ENCODE measurements around the gene CYB561D2. TPM values are rescaled to one million over a fixed set of nuclear protein-coding genes. Genes with fewer than 3 reads are reported as not detected.

Gene CYB561D2
- total and polyA plus RNA-seq, 9 of the 15 experiments (the other 6 are each of a cell fraction or from before 2014, with no cell fraction given), result 4.2 to 16.6 (median 9.4) TPM

DNA sequence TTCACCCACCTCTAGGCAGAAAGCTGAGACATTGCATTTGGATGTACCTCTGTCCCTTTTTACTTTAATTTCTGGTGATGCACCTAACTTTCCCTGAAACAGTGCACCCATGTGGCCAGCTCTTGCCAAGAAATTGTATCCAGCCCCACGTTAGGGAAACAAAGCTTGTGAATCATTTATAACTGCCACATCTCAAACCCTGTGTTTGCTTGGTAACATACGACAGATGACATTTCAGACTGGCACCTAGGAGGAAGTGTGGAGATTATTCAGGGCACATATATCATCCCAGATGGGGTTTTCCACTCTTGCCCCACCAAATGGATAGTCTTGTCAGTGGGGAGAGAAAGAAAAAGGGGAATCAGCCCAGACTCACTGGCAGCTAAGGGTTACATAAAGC lies 2.1 kb downstream of the CYB561D2 start:
- BruUV-seq (replicated peaks), result no TSS peak
- no peak overlapping the region for H2AFZ ChIP-seq (ENCODE audit: low read depth, low read length)
- ATAC-seq (no peak), FAIRE-seq (peak; percentile 69), DNase-seq (ENCODE audit: extremely low read depth in 1 of 4, low spot score in 3 of 4) (no peak)
- intact Hi-C loops (cut with micrococcal nuclease) (no loop called here), in situ Hi-C loops (cut with MboI) (no loop called here)
- no peak overlapping the region for H3K27ac ChIP-seq (ENCODE audit: extremely low read depth, low read depth, low read length)
- H3K9me1 ChIP-seq (ENCODE audit: control insufficient read depth, insufficient read depth, low read length), result peaks cover 6% of the 10 kb centered on the region
- CTCF ChIA-PET (ENCODE audit: low intra/inter-chr PET ratio), result interaction anchor here (0.6 kb wide), 1 partner anchor 161 kb away, joined by 3 read pairs; no protein-coding TSS in a partner anchor
- H3K9me3 ChIP-seq (replicated peaks; ENCODE audit: control insufficient read depth, insufficient read depth, low read depth, low read length), result no peaks in the 10 kb centered on the region
- H3K4me2 ChIP-seq (ENCODE audit: insufficient read depth, low read length), result no peak overlapping the region
- WGBS (ENCODE audit: insufficient coverage, low coverage, missing lambda C conversion rate), result 45% methylated on average over 2 of the region's 2 CpGs
- peaks cover 56% of the 10 kb centered on the region; the same call in 2 of the 3 replicates for H3K36me3 ChIP-seq (ENCODE audit: control insufficient read depth, insufficient read depth, low read length)
- no peaks in the 10 kb centered on the region for H3K27me3 ChIP-seq (ENCODE audit: control insufficient read depth in 2 of 2, insufficient read depth in 2 of 2, low read length in 2 of 2)
- peaks cover 24% of the 10 kb centered on the region; the same call in 1 of the 2 replicates for H4K20me1 ChIP-seq (replicated peaks; ENCODE audit: control insufficient read depth, insufficient read depth, low read length)
- H3K4me3 ChIP-seq, result no peak overlapping the region
- TF ChIP-seq EHMT2 (IDR thresholded peaks at IDR 0.05) (no peak), ZNF583 (CRISPR knock-in tag; IDR thresholded peaks at IDR 0.05) (no peak), EGR1 (conservative IDR thresholded peaks at IDR 0.05) (no peak), ETS2 (tag; IDR thresholded peaks at IDR 0.05; ENCODE audit: borderline replicate concordance, poor library complexity, severe bottlenecking) (no peak), KDM5B (IDR thresholded peaks at IDR 0.05; ENCODE audit: insufficient replicate concordance, low read depth, low read length) (no peak), KLF10 (CRISPR knock-in tag; IDR thresholded peaks at IDR 0.05) (no peak), TAL1 (IDR thresholded peaks at IDR 0.05) (no peak), CHCHD3 (CRISPR knock-in tag; IDR thresholded peaks at IDR 0.05) (no peak), HDAC8 (tag; IDR thresholded peaks at IDR 0.05) (no peak), ZFX (CRISPR knock-in tag; IDR thresholded peaks at IDR 0.05) (no peak)
- TF ChIP-seq, protein P1, sequence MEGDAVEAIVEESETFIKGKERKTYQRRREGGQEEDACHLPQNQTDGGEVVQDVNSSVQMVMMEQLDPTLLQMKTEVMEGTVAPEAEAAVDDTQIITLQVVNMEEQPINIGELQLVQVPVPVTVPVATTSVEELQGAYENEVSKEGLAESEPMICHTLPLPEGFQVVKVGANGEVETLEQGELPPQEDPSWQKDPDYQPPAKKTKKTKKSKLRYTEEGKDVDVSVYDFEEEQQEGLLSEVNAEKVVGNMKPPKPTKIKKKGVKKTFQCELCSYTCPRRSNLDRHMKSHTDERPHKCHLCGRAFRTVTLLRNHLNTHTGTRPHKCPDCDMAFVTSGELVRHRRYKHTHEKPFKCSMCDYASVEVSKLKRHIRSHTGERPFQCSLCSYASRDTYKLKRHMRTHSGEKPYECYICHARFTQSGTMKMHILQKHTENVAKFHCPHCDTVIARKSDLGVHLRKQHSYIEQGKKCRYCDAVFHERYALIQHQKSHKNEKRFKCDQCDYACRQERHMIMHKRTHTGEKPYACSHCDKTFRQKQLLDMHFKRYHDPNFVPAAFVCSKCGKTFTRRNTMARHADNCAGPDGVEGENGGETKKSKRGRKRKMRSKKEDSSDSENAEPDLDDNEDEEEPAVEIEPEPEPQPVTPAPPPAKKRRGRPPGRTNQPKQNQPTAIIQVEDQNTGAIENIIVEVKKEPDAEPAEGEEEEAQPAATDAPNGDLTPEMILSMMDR (IDR thresholded peaks at IDR 0.05 in 2 of 3, conservative IDR thresholded peaks at IDR 0.05 in 1 of 3; ENCODE audit: insufficient read depth in 2 of 3, low read depth in 1 of 3, low read length in 3 of 3), result peak in 2 of 3 experiments; percentile 33 to 36; a peak in 3 of 6 replicates
- TF ChIP-seq, protein P2, sequence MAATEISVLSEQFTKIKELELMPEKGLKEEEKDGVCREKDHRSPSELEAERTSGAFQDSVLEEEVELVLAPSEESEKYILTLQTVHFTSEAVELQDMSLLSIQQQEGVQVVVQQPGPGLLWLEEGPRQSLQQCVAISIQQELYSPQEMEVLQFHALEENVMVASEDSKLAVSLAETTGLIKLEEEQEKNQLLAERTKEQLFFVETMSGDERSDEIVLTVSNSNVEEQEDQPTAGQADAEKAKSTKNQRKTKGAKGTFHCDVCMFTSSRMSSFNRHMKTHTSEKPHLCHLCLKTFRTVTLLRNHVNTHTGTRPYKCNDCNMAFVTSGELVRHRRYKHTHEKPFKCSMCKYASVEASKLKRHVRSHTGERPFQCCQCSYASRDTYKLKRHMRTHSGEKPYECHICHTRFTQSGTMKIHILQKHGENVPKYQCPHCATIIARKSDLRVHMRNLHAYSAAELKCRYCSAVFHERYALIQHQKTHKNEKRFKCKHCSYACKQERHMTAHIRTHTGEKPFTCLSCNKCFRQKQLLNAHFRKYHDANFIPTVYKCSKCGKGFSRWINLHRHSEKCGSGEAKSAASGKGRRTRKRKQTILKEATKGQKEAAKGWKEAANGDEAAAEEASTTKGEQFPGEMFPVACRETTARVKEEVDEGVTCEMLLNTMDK (IDR thresholded peaks at IDR 0.05; ENCODE audit: borderline replicate concordance, insufficient read depth, low read depth, low read length, poor library complexity, severe bottlenecking), result peak; percentile 7
- TF ChIP-seq, protein P3, sequence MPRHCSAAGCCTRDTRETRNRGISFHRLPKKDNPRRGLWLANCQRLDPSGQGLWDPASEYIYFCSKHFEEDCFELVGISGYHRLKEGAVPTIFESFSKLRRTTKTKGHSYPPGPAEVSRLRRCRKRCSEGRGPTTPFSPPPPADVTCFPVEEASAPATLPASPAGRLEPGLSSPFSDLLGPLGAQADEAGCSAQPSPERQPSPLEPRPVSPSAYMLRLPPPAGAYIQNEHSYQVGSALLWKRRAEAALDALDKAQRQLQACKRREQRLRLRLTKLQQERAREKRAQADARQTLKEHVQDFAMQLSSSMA (CRISPR knock-in tag; IDR thresholded peaks at IDR 0.05), result no peak
- H3K4me1 ChIP-seq (replicated peaks in 1 of 2; ENCODE audit: control insufficient read depth in 2 of 2, insufficient read depth in 2 of 2, low read length in 2 of 2), result peaks cover 30 to 46% of the 10 kb centered on the region in 2 experiments; a peak in 4 of 5 replicates
- H3K79me2 ChIP-seq (ENCODE audit: control insufficient read depth, insufficient read depth, low read length), result peaks cover 51% of the 10 kb centered on the region
- POLR2A ChIA-PET, result interaction anchor here (0.6 to 1.0 kb wide), 4 partner anchors 15 to 1920 kb away, joined by 3 to 4 read pairs (median 3); no protein-coding TSS in a partner anchor
- no peak overlapping the region for H3K9ac ChIP-seq (ENCODE audit: insufficient read depth in 1 of 2, low read depth in 2 of 2, low read length in 2 of 2)
